C4-2B (cell line): ENCODE results near the gene TRIM54.

Source experiments
- H3K27ac ChIP-seq: fragments of 450-650 bp; 2 replicates; pipeline ENCODE4 v1.5.1; 2017
- CTCF ChIP-seq: fragments of 450-650 bp; conservative IDR thresholded peaks from 2 replicates; pipeline ENCODE4 v1.5.1; 2017; ENCODE audit warnings: mild to moderate bottlenecking
- ZFX ChIP-seq: fragments of 450-650 bp; IDR thresholded peaks from 2 replicates; pipeline ENCODE4 v1.6.1; 2017

Gene TRIM54

GRCh38 chr2:27261241-27261925 lies 20.8 kb upstream of the TRIM54 start:
- no peak for TF ChIP-seq ZFX
- TF ChIP-seq CTCF, result no peak
- no peak overlapping the region for H3K27ac ChIP-seq

GRCh38 chr2:27261926-27262298 lies 20.3 kb upstream of the TRIM54 start:
- no peak overlapping the region for H3K27ac ChIP-seq
- TF ChIP-seq CTCF (no peak), ZFX (no peak)

- TF ChIP-seq ZFX (no peak), CTCF (no peak)
- H3K27ac ChIP-seq, result no peak within 1 kb of the TSS; the same call in 1 of the 2 replicates
Measured at GRCh38 chr2:27262379-27263286, 19.6 kb upstream of the TRIM54 start, which contains the start of gene SLC30A3. Gene SLC30A3 (minus strand): TSS chr2:27263047. CDS start chr2:27262906, 141 bp downstream.

GRCh38 chr2:27263287-27264252 lies 18.7 kb upstream of the TRIM54 start:
- TF ChIP-seq CTCF (no peak), ZFX (no peak)
- no peak overlapping the region for H3K27ac ChIP-seq

- no peak for TF ChIP-seq ZFX
- TF ChIP-seq CTCF, result no peak
- no peak overlapping the region for H3K27ac ChIP-seq
Measured at GRCh38 chr2:27264253-27264752, 17.9 kb upstream of the TRIM54 start.

- TF ChIP-seq CTCF (no peak; the same call in 1 of the 2 replicates), ZFX (no peak)
- H3K27ac ChIP-seq, result no peak overlapping the region
Measured at GRCh38 chr2:27264753-27265535, 17.3 kb upstream of the TRIM54 start.
